ENCODE data around the gene UNK. TPM values are rescaled to one million over a fixed set of nuclear protein-coding genes. Genes with fewer than 3 reads are reported as not detected.
A peak's percentile ranks its signal among the peaks of the same experiment; 100 is the strongest.

UNK gene
- total and polyA plus RNA-seq, 2 of the 13 experiments (the other 11 are each of a cell fraction or from before 2014, with no cell fraction given) = 31.6 to 33.0 TPM

- no peak; the same call in none of the 2 replicates for TF ChIP-seq HNF1B (CRISPR knock-in tag; IDR thresholded peaks at IDR 0.05)
- no peak for TF ChIP-seq PHF5A (CRISPR knock-in tag; IDR thresholded peaks at IDR 0.05; ENCODE audit: low read depth, unreplicated experiment)
- peak; percentile 33; the same call in 1 of the 2 replicates for TF ChIP-seq REPIN1 (CRISPR knock-in tag; IDR thresholded peaks at IDR 0.05; ENCODE audit: borderline replicate concordance, low read depth)
- no peak for TF ChIP-seq FOXK1 (CRISPR knock-in tag; IDR thresholded peaks at IDR 0.05; ENCODE audit: borderline replicate concordance, low read depth)
- TF ChIP-seq POGZ (CRISPR knock-in tag; IDR thresholded peaks at IDR 0.05) = no peak
- TF ChIP-seq NBN (conservative IDR thresholded peaks at IDR 0.05) = peak; percentile 58; the same call in 1 of the 2 replicates
- no peak; the same call in 1 of the 2 replicates for TF ChIP-seq MBNL3 (CRISPR knock-in tag; conservative IDR thresholded peaks at IDR 0.05)
- TF ChIP-seq MAX (IDR thresholded peaks at IDR 0.05) = peak; percentile 99
- no peak for TF ChIP-seq THAP8 (CRISPR knock-in tag; IDR thresholded peaks at IDR 0.05; ENCODE audit: borderline replicate concordance)
- TF ChIP-seq AHDC1 (CRISPR knock-in tag; IDR thresholded peaks at IDR 0.05; ENCODE audit: borderline replicate concordance) = no peak; the same call in 1 of the 2 replicates
- TF ChIP-seq ELF3 (CRISPR knock-in tag; IDR thresholded peaks at IDR 0.05) = peak; percentile 47
- no peak for TF ChIP-seq ZBTB44 (CRISPR knock-in tag; IDR thresholded peaks at IDR 0.05)
- peak; percentile 96 for TF ChIP-seq ZNF605 (CRISPR knock-in tag; IDR thresholded peaks at IDR 0.05)
- TF ChIP-seq ZNF550 (CRISPR knock-in tag; IDR thresholded peaks at IDR 0.05; ENCODE audit: borderline replicate concordance) = no peak
- TF ChIP-seq ZC3H13 (CRISPR knock-in tag; IDR thresholded peaks at IDR 0.05) = peak; percentile 87
- TF ChIP-seq WIZ (CRISPR knock-in tag; IDR thresholded peaks at IDR 0.05) = peak; percentile 79; the same call in 1 of the 2 replicates
- TF ChIP-seq RELA (CRISPR knock-in tag; IDR thresholded peaks at IDR 0.05) = no peak
- peak; percentile 87 for TF ChIP-seq GTF3A (CRISPR knock-in tag; conservative IDR thresholded peaks at IDR 0.05)
- no peak for TF ChIP-seq ZNF724P (CRISPR knock-in tag; IDR thresholded peaks at IDR 0.05; ENCODE audit: borderline replicate concordance)
Observed at GRCh38 chr17:75754378-75755204, 30.0 kb upstream of the UNK start (continued).

Data from HepG2 (cell line).